Astrocyte (in vitro differentiated cells and primary cell): ENCODE measurements around the gene RELB.

Source experiments
- CTCF ChIP-seq: IDR thresholded peaks from 2 replicates; pipeline ENCODE4 v1.5.1; 2011; ENCODE audit warnings: low read depth, mild to moderate bottlenecking, inconsistent platforms, low read length, moderate library complexity; ENCODE audit not compliant: insufficient read depth
- EZH2 ChIP-seq: IDR thresholded peaks from 2 replicates; pipeline ENCODE4 v1.6.1; 2012; ENCODE audit warnings: mild to moderate bottlenecking, low read length, inconsistent platforms; ENCODE audit not compliant: insufficient read depth

- TF ChIP-seq CTCF (no peak), EZH2 (no peak)
Measured at GRCh38 chr19:45025264-45025663, 24.0 kb downstream of the RELB start.
